A549 (cell line): Measurements from ENCODE around the gene MSGN1. TPM values are rescaled to one million over a fixed set of nuclear protein-coding genes. Genes with fewer than 3 reads are reported as not detected.

Experiments used
- ATAC-seq, 2 experiments: fragments of 200-7000 bp in 1 of 2; fragments of >200 bp in 1 of 2; cut with Nextera tagmentation in 1 of 2; cut with Tn5 transposase in 1 of 2; 3 replicates each; pipeline versions ENCODE4 v1.8.0 to v1.9.1; 2018 to 2020; ENCODE audit warnings: mild to moderate bottlenecking in 1 of 2, moderate library complexity in 1 of 2
- CTCF ChIA-PET: fragments of 300-600 bp; sonication (Branson Sonifier 250); formaldehyde crosslinking; extraction: SDS; loops from one replicate; lab custom pipeline; 2021; ENCODE audit warnings: antibody characterized with exemption, inconsistent platforms; lab: Yijun Ruan, JAX
- POLR2A ChIA-PET: fragments of 350-600 bp; formaldehyde crosslinking; extraction: SDS; loops from one replicate; lab custom pipeline; 2021; ENCODE audit warnings: antibody characterized with exemption, inconsistent platforms; lab: Yijun Ruan, JAX
- DNase-seq, 2 experiments: peaks; one replicate each; pipeline versions ENCODE4 v3.0.0 to v3.0.0-alpha.2; 2011 to 2016; ENCODE audit warnings: low read depth in 1 of 2, low spot score in 1 of 2
- FAIRE-seq: peaks from 2 replicates; lab custom pipeline; 2011; peaks lifted over from hg19 to GRCh38; lab: Jason Lieb, UNC
- H3K27ac ChIP-seq, 2 experiments: fragments of >200 bp; sonication (Bioruptor Twin); formaldehyde crosslinking; 3 replicates each; pipeline ENCODE4 v1.5.1; 2016 to 2017
- H3K4me1 ChIP-seq: fragments of >200 bp; sonication (Bioruptor Twin); formaldehyde crosslinking; 3 replicates; pipeline ENCODE4 v1.6.1; 2016
- H3K4me2 ChIP-seq: fragments of >200 bp; sonication (Bioruptor Twin); formaldehyde crosslinking; 3 replicates; pipeline ENCODE4 v1.6.1; 2016
- H3K4me3 ChIP-seq: fragments of >200 bp; sonication (Bioruptor Twin); formaldehyde crosslinking; 3 replicates; pipeline ENCODE4 v1.5.1; 2016
- H3K9me3 ChIP-seq: fragments of >200 bp; sonication (Bioruptor Twin); formaldehyde crosslinking; 3 replicates; pipeline ENCODE4 v1.6.1; 2016
- BHLHE40 ChIP-seq: IDR thresholded peaks from 2 replicates; pipeline ENCODE4 v1.6.1; 2012; ENCODE audit warnings: low read depth, low read length, inconsistent platforms
- CEBPB ChIP-seq, 2 experiments: fragments of >200 bp in 1 of 2; sonication (Bioruptor Twin) in 1 of 2; formaldehyde crosslinking in 1 of 2; IDR thresholded peaks; 2 replicates each; pipeline ENCODE4 v1.6.1; 2012 to 2016
- CHD2 ChIP-seq: fragments of 150-350 bp; IDR thresholded peaks from 2 replicates; pipeline ENCODE4 v1.6.1; 2014; ENCODE audit warnings: low read length; ENCODE audit not compliant: partially characterized antibody
- EHF ChIP-seq: fragments of 250-450 bp; sonication (Bioruptor Pico); IDR thresholded peaks from 2 replicates; pipeline ENCODE4 v1.5.0; 2020; ENCODE audit warnings: mild to moderate bottlenecking
- EHMT2 ChIP-seq: fragments of 200-600 bp; sonication (generic); IDR thresholded peaks from 2 replicates; pipeline ENCODE4 v1.6.1; 2016; ENCODE audit warnings: antibody characterized with exemption, low read depth, mild to moderate bottlenecking, moderate library complexity
- EP300 ChIP-seq, 2 experiments: fragments of >200 bp; sonication (Bioruptor Twin); formaldehyde crosslinking; IDR thresholded peaks; 2 replicates in 1 of 2; 3 replicates in 1 of 2; pipeline ENCODE4 v1.6.1; 2016 to 2017
- FOXS1 ChIP-seq: fragments of 250-450 bp; sonication (Bioruptor Pico); IDR thresholded peaks from 2 replicates; pipeline ENCODE4 v1.5.0; 2020; ENCODE audit warnings: mild to moderate bottlenecking, moderate library complexity
- HOXB13 ChIP-seq: fragments of 250-450 bp; sonication (Bioruptor Pico); IDR thresholded peaks from 2 replicates; pipeline ENCODE4 v1.5.0; 2020; ENCODE audit warnings: low read depth, mild to moderate bottlenecking, moderate library complexity
- KDM1A ChIP-seq: fragments of 200-600 bp; sonication (generic); IDR thresholded peaks from 2 replicates; pipeline ENCODE4 v1.6.1; 2016; ENCODE audit warnings: low read depth, mild to moderate bottlenecking
- KDM5A ChIP-seq: fragments of 200-600 bp; sonication (generic); IDR thresholded peaks from 2 replicates; pipeline ENCODE4 v1.6.1; 2016; ENCODE audit warnings: antibody characterized with exemption, mild to moderate bottlenecking
- NPAS2 ChIP-seq: fragments of 250-450 bp; sonication (Bioruptor Pico); IDR thresholded peaks from 2 replicates; pipeline ENCODE4 v1.8.0; 2022; ENCODE audit warnings: mild to moderate bottlenecking, moderate library complexity, borderline replicate concordance
- POLR2AphosphoS2 ChIP-seq: conservative IDR thresholded peaks from 2 replicates; pipeline ENCODE4 v1.6.1; 2012; ENCODE audit warnings: low read length, improper control_type of control experiment, inconsistent platforms
- RAD21 ChIP-seq, 2 experiments: fragments of >200 bp in 1 of 2; sonication (Bioruptor Twin) in 1 of 2; formaldehyde crosslinking in 1 of 2; IDR thresholded peaks in 1 of 2; conservative IDR thresholded peaks in 1 of 2; 2 replicates in 1 of 2; 3 replicates in 1 of 2; pipeline ENCODE4 v1.6.1; 2012 to 2018; ENCODE audit warnings: inconsistent platforms in 1 of 2
- RCOR1 ChIP-seq: fragments of 150-350 bp; IDR thresholded peaks from 2 replicates; pipeline ENCODE4 v1.6.1; 2014; ENCODE audit warnings: antibody characterized with exemption, low read length, low read depth
- RNF2 ChIP-seq: fragments of 200-600 bp; sonication (generic); IDR thresholded peaks from 2 replicates; pipeline ENCODE4 v1.6.1; 2016; ENCODE audit warnings: low read depth, mild to moderate bottlenecking, antibody characterized with exemption, moderate library complexity, borderline replicate concordance
- SMC3 ChIP-seq: fragments of >200 bp; sonication (Bioruptor Twin); formaldehyde crosslinking; IDR thresholded peaks from 3 replicates; pipeline ENCODE4 v1.6.1; 2018; ENCODE audit warnings: inconsistent platforms
- ZFP36 ChIP-seq: fragments of 450-650 bp; IDR thresholded peaks from 2 replicates; pipeline ENCODE4 v1.6.1; 2014; ENCODE audit warnings: borderline replicate concordance; ENCODE audit not compliant: partially characterized antibody
- WGBS: methylation state at CpG from one replicate; pipeline ENCODE4 v1.1.6; 2017; ENCODE audit errors: missing lambda C conversion rate; 5-methylcytosine and 5-hydroxymethylcytosine counted together
- polyA plus RNA-seq, 4 experiments: library from polyadenylated mRNA; depleted of rRNA in 3 of 4; stranded (reverse); fragments of >200 nt; fragmentation: RNase III in 1 of 4; extraction: RNeasy Plus Mini Kit Qiagen cat#74134 plus additional on column Dnase treatment in 1 of 4; gene quantifications; 2 replicates in 3 of 4; 3 replicates in 1 of 4; pipeline ENCODE4 v1.2.3, GENCODE V29; 2011 to 2017
- TF ChIP-seq, protein P1 (sequence below): IDR thresholded peaks from 2 replicates; pipeline ENCODE4 v1.6.1; 2012; ENCODE audit warnings: low read depth, borderline replicate concordance
- TF ChIP-seq, protein P2 (sequence below): IDR thresholded peaks from 2 replicates; pipeline ENCODE4 v1.6.1; 2012
- TF ChIP-seq, protein P3 (sequence below): fragments of >200 bp; sonication (Bioruptor Twin); formaldehyde crosslinking; IDR thresholded peaks from 3 replicates; pipeline ENCODE4 v1.5.1; 2016
- TF ChIP-seq, protein P4 (sequence below): IDR thresholded peaks from 2 replicates; pipeline ENCODE4 v1.6.1; 2012

The MSGN1 gene
- polyA plus RNA-seq, 2 of the 4 experiments (the other 2 are of a cell fraction): not detected

DNA sequence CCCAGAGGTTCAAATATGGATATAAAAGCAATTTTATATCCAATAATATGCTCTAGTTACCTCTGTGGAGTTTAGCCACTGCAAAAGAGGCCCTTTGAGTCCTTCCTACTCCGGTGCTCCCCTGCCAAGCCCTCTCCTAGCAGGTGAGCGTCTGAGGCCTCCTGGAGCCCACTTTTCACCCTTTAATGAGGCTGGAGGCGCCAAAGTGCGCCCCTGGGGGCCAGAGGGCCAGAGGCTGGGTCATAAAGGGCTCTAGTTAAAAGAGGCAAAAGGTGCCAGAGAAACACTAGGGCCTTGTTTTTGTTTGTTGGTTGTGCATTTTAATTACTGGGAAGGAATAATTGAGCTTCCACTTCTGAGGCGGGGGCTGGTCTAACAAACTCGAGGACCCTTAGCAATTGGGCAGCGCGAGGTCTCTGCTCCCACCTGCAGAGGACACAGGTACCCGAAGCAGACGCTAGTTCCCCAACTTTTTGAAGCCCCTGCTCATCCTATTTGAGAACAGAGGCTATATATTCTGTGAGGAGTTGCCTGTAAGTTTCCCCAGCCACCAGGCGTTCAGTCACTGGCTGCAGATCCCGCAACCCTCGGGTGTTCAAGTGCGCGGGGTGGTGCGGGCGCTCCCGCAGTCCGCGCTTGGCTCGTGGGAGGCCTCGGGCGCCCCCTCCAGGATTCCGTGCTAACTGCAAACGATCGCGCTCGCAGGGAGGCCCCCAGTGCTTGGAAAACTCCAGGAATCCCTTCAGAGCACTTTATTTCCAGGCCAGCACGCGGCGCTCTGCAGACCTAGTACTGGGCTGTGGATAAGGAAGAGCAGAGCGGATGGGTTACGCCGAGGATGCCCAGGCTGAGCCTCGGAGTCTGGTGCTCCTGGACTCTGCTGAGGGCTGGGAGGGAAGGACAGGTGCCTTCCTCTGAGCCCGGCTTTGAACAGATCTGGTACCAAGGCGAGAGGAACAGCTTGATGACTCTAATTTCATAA, 14.1 kb downstream of the MSGN1 start:
- TF ChIP-seq RAD21 (conservative IDR thresholded peaks at IDR 0.05 in 1 of 2, IDR thresholded peaks at IDR 0.05 in 1 of 2): peak; percentile 59 to 71
- TF ChIP-seq, protein P1, sequence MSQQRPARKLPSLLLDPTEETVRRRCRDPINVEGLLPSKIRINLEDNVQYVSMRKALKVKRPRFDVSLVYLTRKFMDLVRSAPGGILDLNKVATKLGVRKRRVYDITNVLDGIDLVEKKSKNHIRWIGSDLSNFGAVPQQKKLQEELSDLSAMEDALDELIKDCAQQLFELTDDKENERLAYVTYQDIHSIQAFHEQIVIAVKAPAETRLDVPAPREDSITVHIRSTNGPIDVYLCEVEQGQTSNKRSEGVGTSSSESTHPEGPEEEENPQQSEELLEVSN: peak; percentile 45; the same call in 1 of the 2 replicates
- TF ChIP-seq, protein P2, sequence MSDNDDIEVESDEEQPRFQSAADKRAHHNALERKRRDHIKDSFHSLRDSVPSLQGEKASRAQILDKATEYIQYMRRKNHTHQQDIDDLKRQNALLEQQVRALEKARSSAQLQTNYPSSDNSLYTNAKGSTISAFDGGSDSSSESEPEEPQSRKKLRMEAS: peak; percentile 68
- TF ChIP-seq FOXS1 (CRISPR knock-in tag): no peak
- TF ChIP-seq, protein P3, sequence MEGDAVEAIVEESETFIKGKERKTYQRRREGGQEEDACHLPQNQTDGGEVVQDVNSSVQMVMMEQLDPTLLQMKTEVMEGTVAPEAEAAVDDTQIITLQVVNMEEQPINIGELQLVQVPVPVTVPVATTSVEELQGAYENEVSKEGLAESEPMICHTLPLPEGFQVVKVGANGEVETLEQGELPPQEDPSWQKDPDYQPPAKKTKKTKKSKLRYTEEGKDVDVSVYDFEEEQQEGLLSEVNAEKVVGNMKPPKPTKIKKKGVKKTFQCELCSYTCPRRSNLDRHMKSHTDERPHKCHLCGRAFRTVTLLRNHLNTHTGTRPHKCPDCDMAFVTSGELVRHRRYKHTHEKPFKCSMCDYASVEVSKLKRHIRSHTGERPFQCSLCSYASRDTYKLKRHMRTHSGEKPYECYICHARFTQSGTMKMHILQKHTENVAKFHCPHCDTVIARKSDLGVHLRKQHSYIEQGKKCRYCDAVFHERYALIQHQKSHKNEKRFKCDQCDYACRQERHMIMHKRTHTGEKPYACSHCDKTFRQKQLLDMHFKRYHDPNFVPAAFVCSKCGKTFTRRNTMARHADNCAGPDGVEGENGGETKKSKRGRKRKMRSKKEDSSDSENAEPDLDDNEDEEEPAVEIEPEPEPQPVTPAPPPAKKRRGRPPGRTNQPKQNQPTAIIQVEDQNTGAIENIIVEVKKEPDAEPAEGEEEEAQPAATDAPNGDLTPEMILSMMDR: peak; percentile 93
- TF ChIP-seq HOXB13 (CRISPR knock-in tag): no peak
- TF ChIP-seq BHLHE40: no peak
- no peak for TF ChIP-seq POLR2AphosphoS2
- TF ChIP-seq KDM5A: no peak
- no peak for TF ChIP-seq ZFP36
- TF ChIP-seq RNF2: peak; percentile 28; the same call in 1 of the 2 replicates
- TF ChIP-seq KDM1A: no peak
- TF ChIP-seq SMC3: peak; percentile 70
- TF ChIP-seq EHF (CRISPR knock-in tag): no peak
- TF ChIP-seq EHMT2: no peak
- no peak for TF ChIP-seq EP300 (IDR thresholded peaks at IDR 0.05)
- no peak for TF ChIP-seq CEBPB (IDR thresholded peaks at IDR 0.05)
- TF ChIP-seq NPAS2: no peak
- H3K4me3 ChIP-seq: peak overlapping the region; percentile 34
- ATAC-seq (peak; percentile 97 to 100), FAIRE-seq (no peak), DNase-seq (peak; percentile 76 to 92)
- peak overlapping the region; percentile 83 for H3K4me2 ChIP-seq
- ChIA-PET CTCF (interaction anchor here (0.6 to 3.5 kb wide), 19 partner anchors 9 to 501 kb away, joined by 3 to 34 read pairs (median 4); partner anchors contain the start of genes KCNS3 and MSGN1), POLR2A (no interaction called here)
- H3K27ac ChIP-seq: 0 out of 6 replicates have a peak overlapping the region, but pooled peaks of 1 of the 2 experiments have one; percentile 22
- H3K9me3 ChIP-seq: no peaks in the 10 kb centered on the region
- 10% methylated on average over 22 of the region's 37 CpGs for WGBS
- peaks cover 4% of the 10 kb centered on the region; the same call in 1 of the 3 replicates for H3K4me1 ChIP-seq

DNA sequence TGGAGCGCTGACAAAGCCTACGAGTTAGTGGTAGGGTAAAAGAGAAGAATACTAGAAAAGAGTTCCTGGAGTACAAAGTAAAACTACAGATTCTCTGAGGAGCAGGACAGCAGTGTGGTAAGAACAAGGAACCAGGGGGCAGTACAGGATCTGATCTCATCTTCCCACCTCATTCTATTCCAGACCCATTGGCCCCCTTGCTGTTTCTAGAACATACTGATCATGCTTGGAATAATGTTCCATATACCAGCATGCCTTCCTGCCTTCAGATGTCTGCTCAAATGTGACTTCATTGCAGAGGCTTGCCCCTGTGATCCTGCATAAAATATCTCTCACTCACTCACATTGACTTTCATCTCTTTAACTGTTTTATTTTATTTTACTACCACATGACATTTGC, 19.3 kb downstream of the MSGN1 start:
- Histone ChIP-seq H3K27ac (no peak overlapping the region), H3K4me3 (no peak overlapping the region), H3K4me2 (no peak overlapping the region), H3K4me1 (no peaks in the 10 kb centered on the region), H3K9me3 (no peaks in the 10 kb centered on the region)
- TF ChIP-seq CEBPB (IDR thresholded peaks at IDR 0.05): no peak
- no peak for TF ChIP-seq RAD21 (conservative IDR thresholded peaks at IDR 0.05 in 1 of 2, IDR thresholded peaks at IDR 0.05 in 1 of 2)
- TF ChIP-seq, protein P4, sequence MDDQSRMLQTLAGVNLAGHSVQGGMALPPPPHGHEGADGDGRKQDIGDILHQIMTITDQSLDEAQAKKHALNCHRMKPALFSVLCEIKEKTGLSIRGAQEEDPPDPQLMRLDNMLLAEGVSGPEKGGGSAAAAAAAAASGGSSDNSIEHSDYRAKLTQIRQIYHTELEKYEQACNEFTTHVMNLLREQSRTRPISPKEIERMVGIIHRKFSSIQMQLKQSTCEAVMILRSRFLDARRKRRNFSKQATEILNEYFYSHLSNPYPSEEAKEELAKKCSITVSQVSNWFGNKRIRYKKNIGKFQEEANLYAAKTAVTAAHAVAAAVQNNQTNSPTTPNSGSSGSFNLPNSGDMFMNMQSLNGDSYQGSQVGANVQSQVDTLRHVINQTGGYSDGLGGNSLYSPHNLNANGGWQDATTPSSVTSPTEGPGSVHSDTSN: no peak
- TF ChIP-seq RCOR1: no peak
- no peak for TF ChIP-seq CHD2
- ChIA-PET POLR2A (no interaction called here), CTCF (interaction anchor here (1.6 kb wide), 1 partner anchor 15 kb away, joined by 3 read pairs; no protein-coding TSS in a partner anchor)
- WGBS: 32% methylated on average over 2 of the region's 2 CpGs
- ATAC-seq: no peak
- FAIRE-seq: no peak
- DNase-seq: no peak
